T-cell (primary cell): ENCODE results near the gene MYO1H. TPM values are rescaled to one million over a fixed set of nuclear protein-coding genes. Genes with fewer than 3 reads are reported as not detected.
"Not testable (repeated sequence)": the region's sequence is repeated elsewhere in the genome, so short reads cannot be mapped to it uniquely, and the experiment has no call there.

ENCODE experiments used
- ATAC-seq, 4 experiments: fragments of 200-7000 bp in 3 of 4; fragments of 150-1000 bp in 1 of 4; cut with Tn5 transposase; replicated peaks in 1 of 4; 1 replicate in 3 of 4; 2 replicates in 1 of 4; pipeline ENCODE4 v1.10.0; 2021; ENCODE audit warnings: moderate library complexity in 3 of 4, mild to moderate bottlenecking in 2 of 4, moderate number of reproducible peaks in 1 of 4
- CTCF ChIA-PET, 2 donors: fragments of 300-600 bp; sonication (Branson Sonifier 250); formaldehyde crosslinking; loops; one replicate each; lab custom pipeline; 2022; ENCODE audit warnings: antibody characterized with exemption in 2 of 2; lab: Charles Lee
- POLR2A ChIA-PET, 2 donors: fragments of 300-600 bp; sonication (Branson Sonifier 250); formaldehyde crosslinking; loops; one replicate each; lab custom pipeline; 2022; ENCODE audit warnings: antibody characterized with exemption in 2 of 2; lab: Charles Lee
- DNase-seq, 35 experiments: peaks; one replicate each; pipeline versions ENCODE4 v3.0.0 to v3.0.0-alpha.2; 2013 to 2023
- H3K27ac ChIP-seq: one replicate; pipeline ENCODE4 v1.5.1; 2013; ENCODE audit warnings: low read length
- H3K27me3 ChIP-seq, 2 experiments: replicated peaks in 1 of 2; 1 replicate in 1 of 2; 2 replicates in 1 of 2; pipeline versions ENCODE4 v1.6.1 to v1.7.0; 2013; ENCODE audit warnings: low read length in 1 of 2, mixed read lengths in 1 of 2; ENCODE audit not compliant: control insufficient read depth in 2 of 2, insufficient read depth in 2 of 2; ENCODE audit errors: extremely low read depth in 1 of 2
- H3K36me3 ChIP-seq, 2 donors: 1 replicate in 1 of 2; 2 replicates in 1 of 2; pipeline versions ENCODE4 v1.6.1 to v1.7.0; 2013; ENCODE audit warnings: low read length in 1 of 2; ENCODE audit not compliant: control insufficient read depth in 2 of 2, insufficient read depth in 1 of 2; ENCODE audit errors: extremely low read depth in 1 of 2
- H3K4me1 ChIP-seq, 2 experiments: 1 replicate in 1 of 2; 2 replicates in 1 of 2; pipeline versions ENCODE4 v1.6.1 to v1.7.0; 2013; ENCODE audit warnings: low read length in 2 of 2, mixed read lengths in 1 of 2; ENCODE audit not compliant: insufficient read depth in 2 of 2, control insufficient read depth in 1 of 2; ENCODE audit errors: extremely low read depth in 1 of 2
- H3K4me3 ChIP-seq, 2 donors: 1 replicate in 1 of 2; 2 replicates in 1 of 2; pipeline versions ENCODE4 v1.5.1 to v1.7.0; 2013; ENCODE audit warnings: mild to moderate bottlenecking in 2 of 2, low read length in 1 of 2, moderate library complexity in 1 of 2; ENCODE audit not compliant: control insufficient read depth in 1 of 2; ENCODE audit errors: extremely low read depth in 1 of 2
- H3K9me3 ChIP-seq: 2 replicates; pipeline ENCODE4 v1.7.0; 2013
- H3K27ac Mint-ChIP-seq, 2 donors: one replicate each; pipeline ENCODE4 v1.8.0; 2020 to 2021; ENCODE audit warnings: mild to moderate bottlenecking in 2 of 2, mixed read lengths in 2 of 2
- H3K27me3 Mint-ChIP-seq, 2 donors: one replicate each; pipeline ENCODE4 v1.8.0; 2021 to 2022; ENCODE audit warnings: mixed read lengths in 2 of 2
- H3K36me3 Mint-ChIP-seq: one replicate; pipeline ENCODE4 v1.8.0; 2021; ENCODE audit warnings: mixed read lengths
- H3K4me1 Mint-ChIP-seq, 3 donors: one replicate each; pipeline ENCODE4 v1.8.0; 2020 to 2022; ENCODE audit warnings: mixed read lengths in 3 of 3, mild to moderate bottlenecking in 1 of 3
- H3K4me3 Mint-ChIP-seq, 3 donors: one replicate each; pipeline ENCODE4 v1.8.0; 2020 to 2022; ENCODE audit warnings: mild to moderate bottlenecking in 3 of 3, mixed read lengths in 3 of 3, moderate library complexity in 3 of 3
- H3K9me3 Mint-ChIP-seq, 3 donors: one replicate each; pipeline ENCODE4 v1.8.0; 2020 to 2022; ENCODE audit warnings: mixed read lengths in 3 of 3
- WGBS: methylation state at CpG from one replicate; pipeline ENCODE4 v1.1.5; 2013; ENCODE audit warnings: missing lambda C conversion rate; ENCODE audit not compliant: insufficient coverage; 5-methylcytosine and 5-hydroxymethylcytosine counted together
- total RNA-seq, 35 experiments: library from RNA in 6 of 35; stranded (reverse) in 6 of 35; fragments of 120-200 nt in 1 of 35; gene quantifications; one replicate each; pipeline versions ENCODE4 v1.2.1 to v1.2.4 and lab custom pipeline; 2013 to 2026

The MYO1H gene
- total RNA-seq, 5 donors from 2014 or later (not counting 1 experiment from before 2014, with no cell fraction given) = not detected

DNA sequence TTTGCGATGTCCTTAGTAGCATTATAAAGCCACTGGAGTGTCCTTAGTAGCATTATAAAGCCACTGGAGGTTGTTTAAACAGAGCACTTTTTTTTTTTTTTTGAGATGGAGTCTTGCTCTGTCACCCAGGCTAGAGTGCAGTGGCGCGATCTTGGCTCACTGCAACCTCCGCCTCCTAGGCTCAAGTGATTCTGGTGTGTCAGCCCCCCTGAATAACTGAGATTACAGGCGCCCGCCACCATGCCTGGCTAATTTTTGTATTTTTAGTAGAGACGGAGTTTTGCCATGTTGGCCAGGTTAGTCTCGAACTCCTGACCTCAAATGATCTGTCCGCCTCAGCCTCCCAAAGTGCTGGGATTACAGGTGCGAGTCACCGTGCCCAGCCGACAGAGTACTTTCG is 92.3 kb downstream of the MYO1H start:
- DNase-seq, ATAC-seq, H3K27ac ChIP-seq, H3K27me3 ChIP-seq, H3K36me3 ChIP-seq, H3K27me3 Mint-ChIP-seq, H3K27ac Mint-ChIP-seq, H3K4me1 Mint-ChIP-seq, H3K4me3 Mint-ChIP-seq, POLR2A ChIA-PET, H3K9me3 ChIP-seq, H3K9me3 Mint-ChIP-seq, H3K4me1 ChIP-seq, H3K4me3 ChIP-seq: not testable (repeated sequence)
- 99% methylated on average over 11 of the region's 13 CpGs for WGBS
- H3K36me3 Mint-ChIP-seq = peaks cover 15% of the 10 kb centered on the region
- CTCF ChIA-PET = interaction anchor here in 1 of 2 donors (1.3 kb wide), 1 partner anchor 12 kb away, joined by 3 read pairs; no protein-coding TSS in a partner anchor

DNA sequence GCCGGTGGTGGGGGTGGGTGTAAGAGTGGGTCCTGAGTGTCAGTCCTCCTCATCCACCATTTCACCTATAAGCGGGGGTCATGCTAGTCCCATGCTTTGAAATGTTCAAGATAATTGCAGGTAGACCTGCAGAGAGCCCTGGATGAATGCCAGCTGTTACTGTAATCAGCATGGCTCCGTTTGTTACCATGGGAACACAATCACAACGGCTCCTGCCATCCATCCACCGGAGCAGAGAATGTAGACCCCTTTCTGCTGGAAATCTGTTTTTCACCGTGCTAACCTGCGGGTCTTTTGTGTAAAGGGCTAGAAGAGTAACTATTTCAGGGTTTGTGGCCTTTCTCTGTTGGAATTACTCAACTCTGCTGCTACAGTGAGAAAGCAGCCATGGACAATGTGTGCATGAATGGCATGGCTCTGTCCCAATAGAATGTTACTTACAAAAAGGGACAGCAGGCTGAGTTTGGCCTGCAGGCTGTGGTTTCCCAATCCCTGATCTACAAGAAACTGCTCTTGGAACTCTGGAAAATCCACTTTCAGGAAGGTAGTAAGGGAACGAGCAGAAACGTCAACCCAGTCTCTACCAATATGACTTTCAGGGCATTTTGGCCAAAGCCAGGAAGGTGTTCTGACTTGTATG is 93.3 kb downstream of the MYO1H start:
- no peaks in the 10 kb centered on the region for H3K4me1 ChIP-seq
- no peak overlapping the region for H3K27ac ChIP-seq
- ATAC-seq = no peak
- no peak for DNase-seq
- Mint-ChIP-seq H3K27ac (no peak overlapping the region), H3K36me3 (peaks cover 23% of the 10 kb centered on the region), H3K4me1 (no peaks in the 10 kb centered on the region), H3K27me3 (no peaks in the 10 kb centered on the region), H3K9me3 (no peaks in the 10 kb centered on the region), H3K4me3 (no peak overlapping the region)
- ChIA-PET POLR2A (no interaction called here), CTCF (interaction anchor here in 1 of 2 donors (0.6 kb wide), 1 partner anchor 9 kb away, joined by 3 read pairs; no protein-coding TSS in a partner anchor)
- H3K4me3 ChIP-seq = no peak overlapping the region
- WGBS = 88% methylated on average over 4 of the region's 9 CpGs
- H3K9me3 ChIP-seq = no peaks in the 10 kb centered on the region
- peaks cover 0 to 4% of the 10 kb centered on the region in 2 donors for H3K36me3 ChIP-seq
- no peaks in the 10 kb centered on the region for H3K27me3 ChIP-seq

DNA sequence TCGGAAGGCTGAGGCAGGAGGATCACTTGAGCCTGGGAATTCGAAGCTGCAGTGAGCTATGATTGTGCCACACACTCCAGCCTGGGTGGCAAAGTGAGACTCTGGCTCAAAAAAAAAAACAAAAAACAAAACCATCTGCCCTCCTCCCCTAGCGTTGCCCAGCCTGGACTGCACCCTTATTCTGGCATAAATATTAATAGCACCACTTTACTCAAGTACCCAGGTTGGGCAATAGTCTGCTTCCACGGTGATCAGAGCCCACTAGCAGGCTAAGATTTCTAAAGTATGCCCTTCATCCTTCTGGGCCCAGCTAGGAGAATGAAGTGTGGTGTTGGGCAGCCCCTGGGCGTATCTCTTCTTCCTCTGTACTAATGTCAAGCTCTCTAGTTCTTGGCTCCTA is 96.1 kb downstream of the MYO1H start:
- no peak overlapping the region for H3K4me3 ChIP-seq
- H3K9me3 Mint-ChIP-seq = no peaks in the 10 kb centered on the region
- DNase-seq (no peak), ATAC-seq (no peak)
- POLR2A ChIA-PET = interaction anchor here in 1 of 2 donors (0.7 kb wide), 1 partner anchor 26 kb away, joined by 4 read pairs; no protein-coding TSS in a partner anchor
- H3K4me1 ChIP-seq = no peaks in the 10 kb centered on the region
- H3K36me3 Mint-ChIP-seq = peaks cover 29% of the 10 kb centered on the region
- no peaks in the 10 kb centered on the region for H3K27me3 ChIP-seq
- H3K27ac Mint-ChIP-seq = no peak overlapping the region
- no peak overlapping the region for H3K4me3 Mint-ChIP-seq
- H3K27me3 Mint-ChIP-seq = no peaks in the 10 kb centered on the region
- peaks cover 6 to 24% of the 10 kb centered on the region in 2 donors for H3K36me3 ChIP-seq
- H3K4me1 Mint-ChIP-seq = no peaks in the 10 kb centered on the region
- no peak overlapping the region for H3K27ac ChIP-seq
- WGBS = 87% methylated on average over 4 of the region's 5 CpGs
- H3K9me3 ChIP-seq = no peaks in the 10 kb centered on the region
- CTCF ChIA-PET = no interaction called here

DNA sequence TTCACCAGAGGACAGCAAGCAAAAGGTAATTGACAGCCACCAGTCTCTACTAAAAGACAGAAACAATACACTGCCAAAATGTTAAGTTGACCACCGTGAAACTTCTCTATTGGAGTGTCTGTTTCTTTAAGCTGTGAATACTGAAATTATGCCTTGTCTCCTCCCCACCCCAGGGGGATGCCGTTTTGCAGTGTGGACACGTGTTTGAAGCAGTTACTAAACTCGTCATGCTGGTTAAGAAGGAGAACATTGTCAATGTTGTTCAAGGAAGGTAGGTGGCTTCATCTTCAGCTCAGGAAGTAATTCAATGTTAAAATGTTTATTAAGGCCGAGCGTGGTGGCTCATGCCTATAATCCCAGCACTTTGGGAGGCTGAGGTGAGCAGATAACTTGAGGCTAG is 96.6 kb downstream of the MYO1H start:
- ATAC-seq (no peak), DNase-seq (no peak)
- Mint-ChIP-seq H3K27ac (no peak overlapping the region), H3K4me1 (no peaks in the 10 kb centered on the region), H3K4me3 (no peak overlapping the region), H3K27me3 (no peaks in the 10 kb centered on the region), H3K9me3 (no peaks in the 10 kb centered on the region), H3K36me3 (peaks cover 32% of the 10 kb centered on the region)
- no peaks in the 10 kb centered on the region for H3K9me3 ChIP-seq
- no peak overlapping the region for H3K4me3 ChIP-seq
- peaks cover 6 to 25% of the 10 kb centered on the region in 2 donors for H3K36me3 ChIP-seq
- H3K4me1 ChIP-seq = no peaks in the 10 kb centered on the region
- WGBS = 98% methylated on average over 4 of the region's 6 CpGs
- no peak overlapping the region for H3K27ac ChIP-seq
- POLR2A ChIA-PET = no interaction called here
- no peaks in the 10 kb centered on the region for H3K27me3 ChIP-seq
- CTCF ChIA-PET = no interaction called here

DNA sequence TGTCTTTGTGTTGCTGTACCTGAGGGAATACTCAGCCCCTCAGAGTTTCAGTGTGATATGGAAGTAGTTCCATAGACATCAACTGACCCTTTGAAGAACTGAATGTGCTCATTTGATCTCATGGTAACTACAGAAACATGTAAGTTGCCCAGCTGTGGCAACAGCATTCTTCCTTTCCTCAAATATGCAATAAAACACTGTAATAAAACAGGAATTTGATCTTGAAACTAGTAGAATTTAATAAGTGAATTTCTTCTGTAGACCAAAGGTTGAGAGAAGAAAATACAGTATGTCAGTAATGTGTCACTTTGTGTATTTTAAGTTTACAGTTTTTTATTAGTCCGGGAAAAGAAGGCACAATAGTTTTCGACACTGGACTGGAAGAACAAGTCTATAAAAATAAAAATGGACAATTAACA is 97.5 kb downstream of the MYO1H start:
- no peak for DNase-seq
- Mint-ChIP-seq H3K4me3 (no peak overlapping the region), H3K4me1 (no peaks in the 10 kb centered on the region), H3K9me3 (no peaks in the 10 kb centered on the region), H3K36me3 (peaks cover 38% of the 10 kb centered on the region), H3K27me3 (no peaks in the 10 kb centered on the region), H3K27ac (no peak overlapping the region)
- Histone ChIP-seq H3K36me3 (peaks cover 6 to 26% of the 10 kb centered on the region in 2 donors), H3K4me1 (no peaks in the 10 kb centered on the region), H3K9me3 (no peaks in the 10 kb centered on the region), H3K27me3 (no peaks in the 10 kb centered on the region), H3K4me3 (no peak overlapping the region), H3K27ac (no peak overlapping the region)
- ATAC-seq = no peak
- POLR2A ChIA-PET = no interaction called here
- CTCF ChIA-PET = no interaction called here
- 100% methylated on average over 1 of the region's 2 CpGs for WGBS

DNA sequence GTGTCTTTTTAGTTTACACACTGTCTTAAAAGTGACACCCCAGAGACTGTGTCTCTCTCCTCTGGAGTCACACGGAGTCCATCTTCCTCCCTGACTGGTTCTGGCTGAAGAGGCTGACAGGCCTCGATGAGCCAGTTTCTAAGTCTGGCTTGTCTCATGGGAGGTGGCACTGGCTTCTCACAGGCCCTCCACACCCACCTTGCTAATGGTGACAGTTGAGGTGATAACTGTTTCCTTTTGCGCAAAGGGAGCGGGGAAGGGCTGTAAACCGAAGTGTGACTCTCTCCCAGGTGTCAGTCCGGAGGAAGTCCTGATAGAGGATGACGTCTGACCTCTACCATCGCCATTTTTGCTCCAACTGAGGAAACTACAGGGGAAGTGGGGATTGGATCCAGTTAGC is 99.2 kb downstream of the MYO1H start:
- CTCF ChIA-PET = interaction anchor here in 1 of 2 donors (1.0 kb wide), 1 partner anchor 11 kb away, joined by 3 read pairs; no protein-coding TSS in a partner anchor
- H3K4me1 ChIP-seq = peaks cover 0 to 8% of the 10 kb centered on the region in 2 experiments
- ATAC-seq (peak in 1 of 4 experiments; percentile 49), DNase-seq (peak in 3 of 35 experiments; percentile 14 to 25 (median 22))
- H3K9me3 ChIP-seq = no peaks in the 10 kb centered on the region
- Mint-ChIP-seq H3K9me3 (no peaks in the 10 kb centered on the region), H3K4me3 (no peak overlapping the region), H3K27ac (no peak overlapping the region), H3K27me3 (no peaks in the 10 kb centered on the region), H3K4me1 (peaks cover 0 to 3% (median 0%) of the 10 kb centered on the region in 3 donors), H3K36me3 (peaks cover 46% of the 10 kb centered on the region)
- POLR2A ChIA-PET = interaction anchor here in 1 of 2 donors (0.5 kb wide), 1 partner anchor 1893 kb away, joined by 3 read pairs; no protein-coding TSS in a partner anchor
- H3K36me3 ChIP-seq = peaks cover 12 to 42% of the 10 kb centered on the region in 2 donors
- no peak overlapping the region for H3K27ac ChIP-seq
- no peaks in the 10 kb centered on the region for H3K27me3 ChIP-seq
- 80% methylated on average over 1 of the region's 8 CpGs for WGBS
- H3K4me3 ChIP-seq = no peak overlapping the region
